Progenitor cell of endocrine pancreas (in vitro differentiated cells): ENCODE measurements around the gene DDX54. TPM values are rescaled to one million over a fixed set of nuclear protein-coding genes. Genes with fewer than 3 reads are reported as not detected.

Experiments used
- DNase-seq: peaks from one replicate; pipeline ENCODE4 v3.0.0; 2021; ENCODE audit warnings: low spot score; ENCODE audit not compliant: unreplicated experiment
- H3K27ac Mint-ChIP-seq: 2 replicates; pipeline ENCODE4 v1.8.0; 2021; ENCODE audit warnings: mild to moderate bottlenecking, moderate library complexity, mixed read lengths
- H3K27me3 Mint-ChIP-seq: 2 replicates; pipeline ENCODE4 v1.8.0; 2021; ENCODE audit warnings: mixed read lengths
- H3K36me3 Mint-ChIP-seq: 2 replicates; pipeline ENCODE4 v1.8.0; 2022; ENCODE audit warnings: mixed read lengths; ENCODE audit not compliant: insufficient read depth
- H3K4me1 Mint-ChIP-seq: 2 replicates; pipeline ENCODE4 v1.8.0; 2021; ENCODE audit warnings: low read depth, mixed read lengths
- H3K4me3 Mint-ChIP-seq: 2 replicates; pipeline ENCODE4 v1.8.0; 2021; ENCODE audit warnings: low read depth, mild to moderate bottlenecking, moderate library complexity, mixed read lengths
- H3K9me3 Mint-ChIP-seq: 2 replicates; pipeline ENCODE4 v1.8.0; 2021; ENCODE audit warnings: low read depth, mixed read lengths
- CTCF ChIP-seq: fragments of 200-600 bp; sonication (generic); IDR thresholded peaks from one replicate; pipeline ENCODE4 v1.5.0; 2021; ENCODE audit warnings: antibody characterized with exemption, mild to moderate bottlenecking; ENCODE audit not compliant: unreplicated experiment
- total RNA-seq: library from RNA; stranded (reverse); gene quantifications from 2 replicates; pipeline ENCODE4 v1.2.1, GENCODE V29; 2021

Gene DDX54
- total RNA-seq, 1 donor from 2014 or later: 61.5 TPM

- peak; percentile 18 for TF ChIP-seq CTCF
- no peak within 1 kb of the TSS for H3K4me3 Mint-ChIP-seq
These were observed 35.7 kb downstream of the DDX54 start, which contains the start of gene CFAP73 for GRCh38 chr12:113149361-113150150. TSS of gene CFAP73 (plus strand) at chr12:113149724. CDS start at chr12:113149858, 134 bp downstream.

GRCh38 chr12:113146999-113147398 is 38.3 kb downstream of the DDX54 start:
- no peak for TF ChIP-seq CTCF
- H3K9me3 Mint-ChIP-seq: peaks cover 5% of the 10 kb centered on the region
- no peak overlapping the region for H3K27ac Mint-ChIP-seq
- H3K27me3 Mint-ChIP-seq: peaks cover 17% of the 10 kb centered on the region
- no peak overlapping the region for H3K4me3 Mint-ChIP-seq
- peaks cover 4% of the 10 kb centered on the region for H3K4me1 Mint-ChIP-seq
- no peak for DNase-seq
- no peaks in the 10 kb centered on the region for H3K36me3 Mint-ChIP-seq

More at GRCh38 chr12:113149361-113150150, 35.7 kb downstream of the DDX54 start, which contains the start of gene CFAP73:
- Mint-ChIP-seq H3K36me3 (no peaks in the 10 kb centered on the region), H3K27me3 (peaks cover 39% of the 10 kb centered on the region), H3K4me1 (peaks cover 8% of the 10 kb centered on the region), H3K27ac (no peak within 1 kb of the TSS), H3K9me3 (peaks cover 5% of the 10 kb centered on the region)
- DNase-seq: peak; percentile 64

- no peak for DNase-seq
These were observed 39.3 kb downstream of the DDX54 start for GRCh38 chr12:113145720-113146551.

GRCh38 chr12:113144806-113145205 is 40.5 kb downstream of the DDX54 start:
- H3K9me3 Mint-ChIP-seq: peaks cover 5% of the 10 kb centered on the region
- H3K4me3 Mint-ChIP-seq: no peak overlapping the region
- H3K36me3 Mint-ChIP-seq: no peaks in the 10 kb centered on the region
- H3K27me3 Mint-ChIP-seq: peaks cover 10% of the 10 kb centered on the region
- no peak overlapping the region for H3K27ac Mint-ChIP-seq
- H3K4me1 Mint-ChIP-seq: peaks cover 3% of the 10 kb centered on the region
- no peak for DNase-seq
- TF ChIP-seq CTCF: no peak

More at GRCh38 chr12:113145720-113146551, 39.3 kb downstream of the DDX54 start:
- Mint-ChIP-seq H3K4me1 (peaks cover 4% of the 10 kb centered on the region), H3K4me3 (no peak overlapping the region), H3K27me3 (peaks cover 13% of the 10 kb centered on the region), H3K9me3 (peaks cover 5% of the 10 kb centered on the region), H3K36me3 (no peaks in the 10 kb centered on the region), H3K27ac (no peak overlapping the region)
- no peak for TF ChIP-seq CTCF

GRCh38 chr12:113143959-113144358 is 41.3 kb downstream of the DDX54 start:
- Mint-ChIP-seq H3K27me3 (peaks cover 8% of the 10 kb centered on the region), H3K27ac (no peak overlapping the region), H3K4me1 (no peaks in the 10 kb centered on the region), H3K9me3 (peaks cover 5% of the 10 kb centered on the region), H3K36me3 (no peaks in the 10 kb centered on the region), H3K4me3 (no peak overlapping the region)
- DNase-seq: no peak
- TF ChIP-seq CTCF: no peak
